CD4-positive, alpha-beta T cell (primary cell): Measurements from ENCODE around the gene GRIFIN. TPM values are rescaled to one million over a fixed set of nuclear protein-coding genes. Genes with fewer than 3 reads are reported as not detected.

Experiments used
- ATAC-seq: fragments of 200-7000 bp; cut with Tn5 transposase; one replicate; pipeline ENCODE4 v1.10.0; 2022; ENCODE audit warnings: mild to moderate bottlenecking; ENCODE audit not compliant: poor library complexity
- CTCF ChIA-PET: fragments of 350-600 bp; sonication (Branson Sonifier 250); formaldehyde crosslinking; loops from one replicate; lab custom pipeline; 2021; ENCODE audit warnings: antibody characterized with exemption, inconsistent platforms; lab: Charles Lee
- POLR2A ChIA-PET: fragments of 350-600 bp; sonication (Branson Sonifier 250); formaldehyde crosslinking; loops from one replicate; lab custom pipeline; 2021; ENCODE audit warnings: antibody characterized with exemption, inconsistent platforms; lab: Charles Lee
- DNase-seq, 14 experiments: peaks; one replicate each; pipeline ENCODE4 v3.0.0-alpha.2; 2013 to 2020; ENCODE audit warnings: mixed read lengths in 2 of 14
- H3K27ac ChIP-seq, 2 donors: one replicate each; pipeline versions ENCODE4 v1.5.1 to v1.7.0; 2013; ENCODE audit warnings: low read length in 2 of 2, low read depth in 1 of 2, mild to moderate bottlenecking in 1 of 2
- H3K27me3 ChIP-seq, 2 experiments: 1 replicate in 1 of 2; 2 replicates in 1 of 2; pipeline versions ENCODE4 v1.6.1 to v1.7.0; 2013; ENCODE audit warnings: low read length in 2 of 2, control low read depth in 1 of 2, mild to moderate bottlenecking in 1 of 2, moderate library complexity in 1 of 2; ENCODE audit not compliant: insufficient read depth in 2 of 2, control insufficient read depth in 1 of 2
- H3K36me3 ChIP-seq: one replicate; pipeline ENCODE4 v1.6.1; 2013; ENCODE audit warnings: low read length, control low read depth; ENCODE audit not compliant: insufficient read depth
- H3K4me1 ChIP-seq: one replicate; pipeline ENCODE4 v1.6.1; 2013; ENCODE audit warnings: low read length, control low read depth; ENCODE audit not compliant: insufficient read depth
- H3K4me3 ChIP-seq: one replicate; pipeline ENCODE4 v1.5.1; 2013; ENCODE audit warnings: mild to moderate bottlenecking, low read length, moderate library complexity
- H3K9me3 ChIP-seq, 2 experiments: 1 replicate in 1 of 2; 2 replicates in 1 of 2; pipeline versions ENCODE4 v1.6.1 to v1.7.0; 2013; ENCODE audit warnings: low read length in 2 of 2, mild to moderate bottlenecking in 2 of 2, control low read depth in 1 of 2, moderate library complexity in 1 of 2; ENCODE audit not compliant: control insufficient read depth in 1 of 2, insufficient read depth in 1 of 2
- H3K27ac Mint-ChIP-seq: one replicate; pipeline ENCODE4 v1.8.0; 2020; ENCODE audit warnings: mixed read lengths
- H3K27me3 Mint-ChIP-seq: one replicate; pipeline ENCODE4 v1.8.0; 2021; ENCODE audit warnings: mixed read lengths
- H3K36me3 Mint-ChIP-seq: one replicate; pipeline ENCODE4 v1.8.0; 2021; ENCODE audit warnings: low read depth, mixed read lengths
- H3K4me1 Mint-ChIP-seq: one replicate; pipeline ENCODE4 v1.8.0; 2021; ENCODE audit warnings: low read depth, mixed read lengths
- H3K4me3 Mint-ChIP-seq: one replicate; pipeline ENCODE4 v1.8.0; 2020; ENCODE audit warnings: mild to moderate bottlenecking, mixed read lengths
- H3K9me3 Mint-ChIP-seq: one replicate; pipeline ENCODE4 v1.8.0; 2020; ENCODE audit warnings: mixed read lengths
- CTCF ChIP-seq: fragments of 200-600 bp; IDR thresholded peaks from one replicate; pipeline ENCODE4 v1.8.0; 2022; ENCODE audit warnings: antibody characterized with exemption, mild to moderate bottlenecking
- intact Hi-C, 2 experiments: fragments of 100-400 bp; cut with DNase I in 1 of 2; cut with micrococcal nuclease in 1 of 2; formaldehyde crosslinking; loops; one replicate each; pipeline versions ENCODE4 v1.15.1 to v1.9.0; 2023 to 2025; cut with DNase I, micrococcal nuclease
- total RNA-seq, 174 experiments: library from RNA in 2 of 174; stranded (reverse) in 2 of 174; gene quantifications; one replicate each; pipeline ENCODE4 v1.2.3 and lab custom pipeline; 2021 to 2026

Gene GRIFIN
- total RNA-seq, 2 experiments from 2014 or later: not detected

DNA sequence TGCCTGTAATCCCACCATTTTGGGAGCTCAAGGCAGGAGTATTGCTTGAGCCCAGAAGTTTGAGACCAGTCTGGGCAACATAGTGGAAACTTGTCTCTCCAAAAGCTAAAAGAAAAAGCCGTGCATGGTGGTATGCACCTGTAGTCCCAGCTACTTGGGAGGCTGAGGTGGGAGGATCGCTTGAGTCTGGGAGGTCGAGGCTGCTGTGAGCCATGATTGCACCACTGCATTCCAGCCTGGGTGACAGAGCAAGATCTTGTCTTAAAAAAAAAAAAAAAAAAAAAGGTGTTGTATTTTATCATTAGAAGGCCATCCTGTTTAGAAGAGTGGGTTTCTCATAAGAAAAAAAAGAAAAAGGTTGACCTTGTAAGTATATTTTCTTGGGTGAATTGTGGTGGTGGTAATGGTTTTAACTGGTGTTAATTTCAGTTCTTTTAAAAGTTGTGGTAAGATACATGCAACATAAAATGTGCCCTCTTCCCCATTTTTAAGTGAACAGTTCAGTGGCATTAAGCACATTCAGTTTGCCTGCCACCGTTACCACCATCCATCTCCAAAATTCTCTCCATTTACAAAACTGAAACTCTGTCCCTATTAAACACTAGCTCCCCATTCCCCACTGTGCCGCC is 34.7 kb downstream of the GRIFIN start:
- no peak for TF ChIP-seq CTCF
- CTCF ChIA-PET: no interaction called here
- no peak overlapping the region for H3K27ac Mint-ChIP-seq

GRCh38 chr7:2440608-2441245 is 35.5 kb downstream of the GRIFIN start:
- no peak for ATAC-seq
- H3K36me3 ChIP-seq: peaks cover 11% of the 10 kb centered on the region
- ChIA-PET CTCF (no interaction called here), POLR2A (no interaction called here)
- H3K9me3 Mint-ChIP-seq: no peaks in the 10 kb centered on the region
- DNase-seq: no peak
- intact Hi-C loops: no loop called here
- H3K27ac Mint-ChIP-seq: no peak overlapping the region
- no peaks in the 10 kb centered on the region for H3K27me3 Mint-ChIP-seq
- no peak overlapping the region for H3K27ac ChIP-seq
- H3K4me1 ChIP-seq: no peaks in the 10 kb centered on the region
- H3K36me3 Mint-ChIP-seq: peaks cover 23% of the 10 kb centered on the region
- no peak overlapping the region for H3K4me3 ChIP-seq
- TF ChIP-seq CTCF: no peak
- no peak overlapping the region for H3K4me3 Mint-ChIP-seq
- no peaks in the 10 kb centered on the region for H3K27me3 ChIP-seq
- no peaks in the 10 kb centered on the region for H3K9me3 ChIP-seq
- H3K4me1 Mint-ChIP-seq: no peaks in the 10 kb centered on the region

More for the DNA sequence above, 34.7 kb downstream of the GRIFIN start:
- Histone ChIP-seq H3K27me3 (no peaks in the 10 kb centered on the region), H3K9me3 (no peaks in the 10 kb centered on the region), H3K27ac (no peak overlapping the region), H3K36me3 (peaks cover 3% of the 10 kb centered on the region), H3K4me3 (no peak overlapping the region), H3K4me1 (no peaks in the 10 kb centered on the region)
- no peaks in the 10 kb centered on the region for H3K4me1 Mint-ChIP-seq
- intact Hi-C loops: no loop called here
- H3K36me3 Mint-ChIP-seq: peaks cover 16% of the 10 kb centered on the region
- DNase-seq: no peak
- no peaks in the 10 kb centered on the region for H3K27me3 Mint-ChIP-seq
- H3K4me3 Mint-ChIP-seq: no peak overlapping the region
- no peaks in the 10 kb centered on the region for H3K9me3 Mint-ChIP-seq
- ATAC-seq: no peak
- POLR2A ChIA-PET: no interaction called here

DNA sequence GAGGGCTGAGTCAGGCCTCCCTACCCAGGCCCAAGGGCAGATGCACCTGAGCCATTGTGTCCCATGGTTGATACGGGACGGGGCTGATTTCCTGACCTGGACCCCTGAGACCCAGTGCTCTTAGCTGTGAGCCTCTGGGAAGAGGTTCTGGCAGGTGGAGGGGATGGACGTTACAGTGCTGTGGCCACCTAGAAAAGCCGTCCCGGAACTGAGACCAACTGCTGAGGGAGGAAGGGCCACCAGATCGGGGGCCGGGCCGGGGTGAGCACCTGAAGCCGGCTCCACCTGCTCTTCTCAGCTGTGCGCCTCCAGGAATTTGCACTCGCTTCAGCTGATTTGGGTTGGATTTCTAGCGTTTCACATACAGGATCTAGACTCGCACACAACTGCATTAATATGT is 37.4 kb downstream of the GRIFIN start:
- Mint-ChIP-seq H3K27ac (no peak overlapping the region), H3K27me3 (no peaks in the 10 kb centered on the region), H3K4me1 (no peaks in the 10 kb centered on the region), H3K4me3 (no peak overlapping the region), H3K9me3 (no peaks in the 10 kb centered on the region), H3K36me3 (peaks cover 39% of the 10 kb centered on the region)
- intact Hi-C loops: no loop called here
- Histone ChIP-seq H3K9me3 (no peaks in the 10 kb centered on the region), H3K27me3 (no peaks in the 10 kb centered on the region), H3K4me1 (no peaks in the 10 kb centered on the region), H3K4me3 (no peak overlapping the region), H3K27ac (no peak overlapping the region), H3K36me3 (peaks cover 19% of the 10 kb centered on the region)
- ChIA-PET POLR2A (no interaction called here), CTCF (no interaction called here)
- no peak for TF ChIP-seq CTCF
- ATAC-seq (no peak), DNase-seq (no peak)
